IMR-90 (cell line): ENCODE results near the gene RAB8B. TPM values are rescaled to one million over a fixed set of nuclear protein-coding genes. Genes with fewer than 3 reads are reported as not detected.

ENCODE experiments used
- ATAC-seq: fragments of 200-7000 bp; cut with Tn5 transposase; 2 replicates; pipeline ENCODE4 v1.9.1; 2020; ENCODE audit warnings: low read depth, mild to moderate bottlenecking, moderate library complexity
- BruUV-seq: library from RNA; stranded (reverse); fragments of 400-500 nt; replicated peaks from 2 replicates; lab custom pipeline; 2021; lab: Mats Ljungman, UMichigan
- CTCF ChIA-PET: fragments of 300-600 bp; formaldehyde crosslinking; extraction: SDS; loops from one replicate; lab custom pipeline; 2021; ENCODE audit warnings: antibody characterized with exemption; lab: Yijun Ruan, JAX
- POLR2A ChIA-PET: fragments of 300-600 bp; sonication (Branson Sonifier 250); formaldehyde crosslinking; loops from one replicate; lab custom pipeline; 2022; ENCODE audit warnings: antibody characterized with exemption; ENCODE audit not compliant: unreplicated experiment; lab: Charles Lee
- DNase-seq: peaks from one replicate; pipeline ENCODE4 v3.0.0; 2013
- H2AFZ ChIP-seq: replicated peaks from 2 replicates; pipeline ENCODE3; 2013; ENCODE audit warnings: low read length, mild to moderate bottlenecking; ENCODE audit not compliant: poor library complexity
- H2AK5ac ChIP-seq: 2 replicates; pipeline ENCODE4 v1.6.1; 2013; ENCODE audit warnings: low read depth, low read length, inconsistent platforms
- H2AK9ac ChIP-seq: replicated peaks from 2 replicates; pipeline ENCODE3; 2013; ENCODE audit warnings: mild to moderate bottlenecking, low read depth, low read length, moderate library complexity; ENCODE audit not compliant: poor library complexity
- H2BK120ac ChIP-seq: 2 replicates; pipeline ENCODE4 v1.6.1; 2013; ENCODE audit warnings: low read depth, low read length, inconsistent platforms
- H2BK15ac ChIP-seq: 3 replicates; pipeline ENCODE4 v1.6.1; 2013; ENCODE audit warnings: low read depth, low read length, inconsistent platforms
- H2BK20ac ChIP-seq: 2 replicates; pipeline ENCODE4 v1.6.1; 2013; ENCODE audit warnings: low read depth, mild to moderate bottlenecking, inconsistent platforms, low read length, moderate library complexity
- H2BK5ac ChIP-seq: 2 replicates; pipeline ENCODE4 v1.6.1; 2013; ENCODE audit warnings: mild to moderate bottlenecking, low read depth, low read length, inconsistent platforms; ENCODE audit not compliant: poor library complexity, severe bottlenecking
- H3K14ac ChIP-seq: replicated peaks from 2 replicates; pipeline ENCODE4 v1.6.1; 2013; ENCODE audit warnings: low read depth, low read length, inconsistent platforms
- H3K18ac ChIP-seq: 2 replicates; pipeline ENCODE4 v1.6.1; 2013; ENCODE audit warnings: low read depth, low read length, control low read depth
- H3K23ac ChIP-seq: 2 replicates; pipeline ENCODE4 v1.6.1; 2013; ENCODE audit warnings: low read depth, low read length, inconsistent platforms
- H3K27ac ChIP-seq: 2 replicates; pipeline ENCODE4 v1.5.1; 2013; ENCODE audit warnings: mild to moderate bottlenecking, control low read depth, low read length; ENCODE audit not compliant: insufficient read depth
- H3K27me3 ChIP-seq: 2 replicates; pipeline ENCODE4 v1.6.1; 2013; ENCODE audit warnings: low read length; ENCODE audit not compliant: control insufficient read depth, insufficient read depth
- H3K36me3 ChIP-seq: 2 replicates; pipeline ENCODE4 v1.6.1; 2013; ENCODE audit warnings: low read length, mixed read lengths; ENCODE audit not compliant: control insufficient read depth, insufficient read depth
- H3K4ac ChIP-seq: 2 replicates; pipeline ENCODE4 v1.6.1; 2013; ENCODE audit warnings: low read depth, low read length, inconsistent platforms
- H3K4me1 ChIP-seq: 2 replicates; pipeline ENCODE4 v1.6.1; 2013; ENCODE audit warnings: low read length, mixed read lengths; ENCODE audit not compliant: control insufficient read depth, insufficient read depth
- H3K4me2 ChIP-seq: 2 replicates; pipeline ENCODE4 v1.6.1; 2013; ENCODE audit warnings: low read depth, mild to moderate bottlenecking, control low read depth, low read length, moderate library complexity
- H3K4me3 ChIP-seq: 2 replicates; pipeline ENCODE4 v1.5.1; 2013; ENCODE audit warnings: low read depth, mild to moderate bottlenecking, control low read depth, low read length, moderate library complexity; ENCODE audit not compliant: insufficient read depth
- H3K56ac ChIP-seq: 2 replicates; pipeline ENCODE4 v1.6.1; 2013; ENCODE audit warnings: low read length, inconsistent platforms; ENCODE audit not compliant: insufficient read depth; ENCODE audit errors: extremely low read depth
- H3K79me1 ChIP-seq, 2 experiments: 2 replicates each; pipeline ENCODE4 v1.6.1; 2013; ENCODE audit warnings: low read length in 2 of 2, inconsistent platforms in 1 of 2, low read depth in 1 of 2
- H3K9ac ChIP-seq: 2 replicates; pipeline ENCODE4 v1.6.1; 2013; ENCODE audit warnings: low read depth, low read length, control low read depth
- H3K9me1 ChIP-seq: 2 replicates; pipeline ENCODE4 v1.6.1; 2013; ENCODE audit warnings: low read length, inconsistent platforms; ENCODE audit not compliant: insufficient read depth
- H3K9me3 ChIP-seq: 2 replicates; pipeline ENCODE4 v1.6.1; 2013; ENCODE audit warnings: low read length; ENCODE audit not compliant: control insufficient read depth, insufficient read depth
- H4K20me1 ChIP-seq: 2 replicates; pipeline ENCODE4 v1.6.1; 2013; ENCODE audit warnings: low read length, inconsistent platforms; ENCODE audit not compliant: insufficient read depth
- H4K5ac ChIP-seq: 2 replicates; pipeline ENCODE4 v1.6.1; 2013; ENCODE audit warnings: mild to moderate bottlenecking, low read depth, low read length, control low read depth
- H4K8ac ChIP-seq, 2 experiments: 2 replicates each; pipeline ENCODE4 v1.6.1; 2013; ENCODE audit warnings: low read depth in 2 of 2, low read length in 2 of 2, control low read depth in 1 of 2, inconsistent platforms in 1 of 2
- H4K91ac ChIP-seq: 2 replicates; pipeline ENCODE4 v1.6.1; 2013; ENCODE audit warnings: low read depth, low read length, inconsistent platforms; ENCODE audit not compliant: insufficient read depth
- CEBPB ChIP-seq: IDR thresholded peaks from 2 replicates; pipeline ENCODE4 v1.6.1; 2012; ENCODE audit warnings: low read depth, low read length, improper control_type of control experiment
- ELK1 ChIP-seq: fragments of 150-350 bp; IDR thresholded peaks from 2 replicates; pipeline ENCODE4 v1.6.1; 2016; ENCODE audit warnings: low read depth, mild to moderate bottlenecking, low read length, moderate library complexity, borderline replicate concordance
- FOS ChIP-seq: fragments of 150-350 bp; IDR thresholded peaks from 2 replicates; pipeline ENCODE4 v1.6.1; 2016; ENCODE audit warnings: low read depth, low read length
- MAFK ChIP-seq: IDR thresholded peaks from 2 replicates; pipeline ENCODE4 v1.6.1; 2012; ENCODE audit warnings: low read depth, low read length, improper control_type of control experiment
- MAZ ChIP-seq: IDR thresholded peaks from 2 replicates; pipeline ENCODE4 v1.6.1; 2012; ENCODE audit warnings: low read depth, mild to moderate bottlenecking, low read length, improper control_type of control experiment, moderate library complexity, borderline replicate concordance
- MXI1 ChIP-seq: IDR thresholded peaks from 2 replicates; pipeline ENCODE4 v1.6.1; 2012; ENCODE audit warnings: low read depth, mild to moderate bottlenecking, low read length, moderate library complexity, borderline replicate concordance
- NFE2L2 ChIP-seq: fragments of 150-350 bp; IDR thresholded peaks from 2 replicates; pipeline ENCODE4 v1.6.1; 2016; ENCODE audit warnings: low read depth, mild to moderate bottlenecking, low read length
- POLR2A ChIP-seq: IDR thresholded peaks from 2 replicates; pipeline ENCODE4 v1.6.1; 2012; ENCODE audit warnings: mild to moderate bottlenecking, low read depth, low read length
- RAD21 ChIP-seq: IDR thresholded peaks from 2 replicates; pipeline ENCODE4 v1.6.1; 2012; ENCODE audit warnings: low read length, improper control_type of control experiment
- RCOR1 ChIP-seq: IDR thresholded peaks from 2 replicates; pipeline ENCODE4 v1.6.1; 2012; ENCODE audit warnings: mild to moderate bottlenecking, low read length, improper control_type of control experiment; ENCODE audit not compliant: insufficient replicate concordance
- RFX5 ChIP-seq: IDR thresholded peaks from 2 replicates; pipeline ENCODE4 v1.8.0; 2012; ENCODE audit warnings: low read depth, mild to moderate bottlenecking, low read length, moderate library complexity
- SMC3 ChIP-seq: fragments of 150-350 bp; IDR thresholded peaks from 2 replicates; pipeline ENCODE4 v1.6.1; 2016; ENCODE audit warnings: low read depth, mild to moderate bottlenecking, antibody characterized with exemption, low read length, moderate library complexity
- WGBS, 2 experiments: methylation state at CpG; one replicate each; pipeline versions ENCODE4 v1.1.5 to v1.1.7; 2013; ENCODE audit warnings: missing lambda C conversion rate in 2 of 2; ENCODE audit not compliant: insufficient read length in 1 of 2; ENCODE audit errors: extremely low coverage in 2 of 2; 5-methylcytosine and 5-hydroxymethylcytosine counted together
- dilution Hi-C: fragments of 300-500 bp; cut with HindIII; formaldehyde crosslinking; loops from one replicate; pipeline ENCODE4 v1.14.3; 2018; ENCODE audit warnings: low sequenced_read_pairs; ENCODE audit not compliant: unreplicated experiment
- in situ Hi-C: fragments of 300-500 bp; cut with MboI; formaldehyde crosslinking; loops from 3 replicates; pipeline ENCODE4 v1.14.3; 2019; ENCODE audit warnings: low sequenced_read_pairs, inconsistent platforms, mixed read lengths
- intact Hi-C: fragments of 100-400 bp; cut with micrococcal nuclease; formaldehyde crosslinking; loops from 2 replicates; pipeline ENCODE4 v1.10.0; 2022
- polyA plus RNA-seq, 3 experiments: library from polyadenylated mRNA; depleted of rRNA; stranded (reverse); fragments of >200 nt; gene quantifications; 2 replicates each; pipeline ENCODE4 v1.2.3, GENCODE V29; 2012; ENCODE audit warnings: low replicate concordance in 1 of 3
- total RNA-seq: library from RNA; depleted of rRNA; stranded (reverse); fragments of >200 nt; gene quantifications from 2 replicates; pipeline ENCODE4 v1.2.3, GENCODE V29; 2012
- TF ChIP-seq, protein P1 (sequence below): conservative IDR thresholded peaks from 2 replicates; pipeline ENCODE4 v1.5.1; 2012; ENCODE audit warnings: mild to moderate bottlenecking, low read depth, low read length, improper control_type of control experiment
- TF ChIP-seq, protein P2 (sequence below): fragments of 150-350 bp; IDR thresholded peaks from 2 replicates; pipeline ENCODE4 v1.6.1; 2017; ENCODE audit warnings: mild to moderate bottlenecking, antibody characterized with exemption, low read length, low read depth

The RAB8B gene
- total and polyA plus RNA-seq, 2 of the 4 experiments (the other 2 are of a cell fraction), result 19.4 to 29.4 TPM

DNA sequence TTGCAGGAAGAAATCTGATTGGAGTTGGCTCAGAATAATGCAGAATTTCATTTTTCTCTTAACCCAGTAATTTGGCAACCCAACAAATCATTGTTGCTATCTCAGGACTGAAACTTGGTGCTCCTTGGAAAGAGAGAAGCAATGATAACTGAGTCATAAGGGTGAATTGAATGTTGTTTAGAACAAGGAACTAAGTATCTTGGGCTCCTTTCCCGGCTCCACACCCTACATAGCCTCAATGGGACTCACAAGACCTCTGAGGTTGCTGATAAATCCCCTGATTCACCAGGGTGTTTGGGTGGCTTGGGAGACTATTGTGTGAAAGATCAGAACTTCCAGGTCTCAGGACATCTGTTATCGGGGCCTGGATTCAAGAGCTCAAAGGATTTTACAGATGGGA, 7.8 kb upstream of the RAB8B start:
- Histone ChIP-seq H4K5ac (no peak overlapping the region), H4K20me1 (no peaks in the 10 kb centered on the region), H2BK5ac (no peak overlapping the region), H3K18ac (no peak overlapping the region), H2BK20ac (no peak overlapping the region), H3K4me3 (no peak overlapping the region), H3K27ac (no peak overlapping the region), H2BK120ac (no peak overlapping the region), H2BK15ac (0 out of 3 replicates have a peak overlapping the region, but pooled peaks have one; percentile 10), H3K4me1 (peaks cover 4% of the 10 kb centered on the region), H2AFZ (no peak overlapping the region), H3K4me2 (no peak overlapping the region), H3K14ac (no peak overlapping the region), H2AK5ac (no peak overlapping the region), H2AK9ac (no peak overlapping the region), H3K27me3 (no peaks in the 10 kb centered on the region), H4K8ac (no peak overlapping the region), H3K36me3 (no peaks in the 10 kb centered on the region), H3K79me1 (no peaks in the 10 kb centered on the region), H4K91ac (no peak overlapping the region), H3K9ac (no peak overlapping the region), H3K56ac (no peak overlapping the region), H3K9me1 (peaks cover 11% of the 10 kb centered on the region), H3K4ac (no peak overlapping the region), H3K9me3 (no peaks in the 10 kb centered on the region), H3K23ac (no peak overlapping the region)
- ATAC-seq (no peak), DNase-seq (peak; percentile 80)
- ChIA-PET POLR2A (no interaction called here), CTCF (interaction anchor here (0.6 kb wide), 1 partner anchor 307 kb away, joined by 3 read pairs; no protein-coding TSS in a partner anchor)
- in situ Hi-C loops (no loop called here), intact Hi-C loops (no loop called here), dilution Hi-C loops (no loop called here)
- no peak for TF ChIP-seq POLR2A
- TF ChIP-seq, protein P1, sequence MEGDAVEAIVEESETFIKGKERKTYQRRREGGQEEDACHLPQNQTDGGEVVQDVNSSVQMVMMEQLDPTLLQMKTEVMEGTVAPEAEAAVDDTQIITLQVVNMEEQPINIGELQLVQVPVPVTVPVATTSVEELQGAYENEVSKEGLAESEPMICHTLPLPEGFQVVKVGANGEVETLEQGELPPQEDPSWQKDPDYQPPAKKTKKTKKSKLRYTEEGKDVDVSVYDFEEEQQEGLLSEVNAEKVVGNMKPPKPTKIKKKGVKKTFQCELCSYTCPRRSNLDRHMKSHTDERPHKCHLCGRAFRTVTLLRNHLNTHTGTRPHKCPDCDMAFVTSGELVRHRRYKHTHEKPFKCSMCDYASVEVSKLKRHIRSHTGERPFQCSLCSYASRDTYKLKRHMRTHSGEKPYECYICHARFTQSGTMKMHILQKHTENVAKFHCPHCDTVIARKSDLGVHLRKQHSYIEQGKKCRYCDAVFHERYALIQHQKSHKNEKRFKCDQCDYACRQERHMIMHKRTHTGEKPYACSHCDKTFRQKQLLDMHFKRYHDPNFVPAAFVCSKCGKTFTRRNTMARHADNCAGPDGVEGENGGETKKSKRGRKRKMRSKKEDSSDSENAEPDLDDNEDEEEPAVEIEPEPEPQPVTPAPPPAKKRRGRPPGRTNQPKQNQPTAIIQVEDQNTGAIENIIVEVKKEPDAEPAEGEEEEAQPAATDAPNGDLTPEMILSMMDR, result no peak
- TF ChIP-seq MXI1, result no peak
- TF ChIP-seq RFX5, result no peak
- TF ChIP-seq SMC3, result no peak
- no peak for TF ChIP-seq MAFK
- no peak for TF ChIP-seq ELK1
- TF ChIP-seq RCOR1, result no peak
- TF ChIP-seq MAZ, result no peak
- no peak for TF ChIP-seq NFE2L2
- no peak for TF ChIP-seq RAD21
- TF ChIP-seq CEBPB, result no peak
- TF ChIP-seq FOS, result no peak
- TF ChIP-seq, protein P2, sequence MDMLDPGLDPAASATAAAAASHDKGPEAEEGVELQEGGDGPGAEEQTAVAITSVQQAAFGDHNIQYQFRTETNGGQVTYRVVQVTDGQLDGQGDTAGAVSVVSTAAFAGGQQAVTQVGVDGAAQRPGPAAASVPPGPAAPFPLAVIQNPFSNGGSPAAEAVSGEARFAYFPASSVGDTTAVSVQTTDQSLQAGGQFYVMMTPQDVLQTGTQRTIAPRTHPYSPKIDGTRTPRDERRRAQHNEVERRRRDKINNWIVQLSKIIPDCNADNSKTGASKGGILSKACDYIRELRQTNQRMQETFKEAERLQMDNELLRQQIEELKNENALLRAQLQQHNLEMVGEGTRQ, result no peak
- no TSS peak for BruUV-seq
- no CpG with 5 or more reads among the region's 2 CpGs for WGBS, 2 experiments
